ENCODE results near the gene NKAIN2.

GRCh38 chr6:124557873-124558272 is 754.2 kb downstream of the NKAIN2 start:
- TF ChIP-seq CTCF (IDR thresholded peaks at IDR 0.05; ENCODE audit: extremely low read depth in 1 of 2, insufficient read depth in 1 of 2, low read depth in 1 of 2, low read length in 2 of 2) (no peak), MAX (IDR thresholded peaks at IDR 0.05; ENCODE audit: insufficient read depth, insufficient read length) (no peak), POLR2AphosphoS5 (IDR thresholded peaks at IDR 0.05; ENCODE audit: insufficient read depth, low read depth, low read length) (no peak), POLR2A (IDR thresholded peaks at IDR 0.05; ENCODE audit: low read depth, low read length) (no peak), FOS (IDR thresholded peaks at IDR 0.05; ENCODE audit: borderline replicate concordance, insufficient read depth, low read length) (no peak), EZH2 (IDR thresholded peaks at IDR 0.05; ENCODE audit: borderline replicate concordance, low read depth, low read length, severe bottlenecking) (no peak), MYC (IDR thresholded peaks at IDR 0.05; ENCODE audit: low read depth, low read length) (no peak), JUN (IDR thresholded peaks at IDR 0.05; ENCODE audit: borderline replicate concordance, insufficient read depth, insufficient read length, low read depth) (no peak), GATA2 (IDR thresholded peaks at IDR 0.05; ENCODE audit: insufficient read depth, insufficient read length, low read depth, low read length) (no peak)
